ENCODE measurements around the gene MICB.
"Not testable (repeated sequence)": the region's sequence is repeated elsewhere in the genome, so short reads cannot be mapped to it uniquely, and the experiment has no call there.

MICB gene

DNA sequence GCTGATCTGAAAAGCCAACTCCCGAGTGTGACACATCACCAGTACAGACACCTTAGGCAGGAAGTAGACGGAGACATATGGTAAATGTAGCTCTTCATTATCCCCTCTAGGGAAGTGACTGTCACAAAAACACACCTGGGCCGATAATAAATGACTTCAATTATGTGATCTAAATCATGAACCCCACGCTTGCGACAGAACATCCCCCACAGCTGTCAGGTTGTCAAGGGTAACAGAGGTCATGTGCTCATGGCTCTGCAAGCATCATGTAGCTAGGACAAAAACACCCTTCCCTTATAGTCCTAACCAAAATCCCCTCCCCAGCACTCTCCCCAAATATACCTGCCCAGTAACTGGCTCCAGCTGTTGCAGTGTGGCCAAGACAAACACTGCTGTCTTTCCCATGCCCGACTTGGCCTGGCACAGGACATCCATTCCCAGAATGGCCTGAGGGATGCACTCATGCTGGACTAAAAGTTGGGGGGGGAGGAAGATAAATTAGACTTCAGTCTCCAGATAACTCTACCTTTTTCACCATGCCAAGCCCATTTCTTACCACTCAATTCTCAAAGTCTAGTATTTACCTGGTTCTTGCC is 41.0 kb downstream of the MICB start:
- no peak for DNase-seq (ENCODE audit: low read depth in 2 of 2)

DNA sequence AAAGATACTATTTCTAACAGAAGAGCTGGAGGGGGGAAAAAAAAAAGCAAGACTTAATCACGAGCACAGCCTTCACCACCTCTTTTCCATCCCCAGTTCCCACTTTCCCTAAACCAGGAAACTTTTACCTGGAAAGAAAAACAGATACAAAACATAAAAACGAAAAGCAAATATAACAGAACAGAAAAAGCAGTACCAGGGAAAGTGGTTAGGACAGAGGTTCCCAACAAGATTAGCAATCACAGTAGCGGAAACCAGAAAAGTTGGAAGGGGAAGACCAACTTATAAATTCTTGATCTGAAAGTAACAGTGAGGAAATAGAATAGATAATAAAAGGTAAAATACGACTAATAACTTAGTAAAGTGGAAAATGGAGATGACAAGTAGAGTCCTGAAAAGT is 42.7 kb downstream of the MICB start:
- DNase-seq (ENCODE audit: low read depth in 2 of 2), result no peak

DNA sequence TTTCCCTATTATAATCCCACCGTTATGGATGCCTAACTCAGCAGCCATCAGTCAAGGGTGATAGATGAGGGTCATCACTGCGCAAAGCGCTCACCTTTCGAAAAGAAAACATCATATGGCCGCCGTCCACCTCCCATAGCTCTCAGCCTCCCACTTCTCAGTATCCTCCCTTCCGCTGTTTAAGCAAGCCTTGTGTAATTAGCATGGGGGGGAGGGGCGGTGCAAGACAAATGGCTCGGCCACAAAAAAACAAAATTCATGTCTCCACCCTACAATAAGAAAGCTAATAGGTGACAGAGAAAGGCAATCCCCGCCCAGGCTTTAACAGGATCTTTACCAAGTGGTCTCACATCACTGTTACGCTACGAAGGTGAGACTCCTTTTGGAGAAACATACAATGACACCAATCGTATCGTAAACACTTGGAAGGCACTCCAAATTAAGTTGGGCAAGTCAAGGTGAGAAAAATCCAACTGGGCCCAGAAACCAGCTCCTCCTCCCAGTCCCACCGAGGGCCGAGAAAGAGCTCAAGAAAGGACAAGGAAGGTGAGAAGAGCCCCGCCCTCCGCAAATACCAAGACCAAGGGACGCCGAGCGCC is 43.2 kb downstream of the MICB start:
- peak in 1 of 2 donors; percentile 32 for DNase-seq (ENCODE audit: low read depth in 2 of 2)

DNA sequence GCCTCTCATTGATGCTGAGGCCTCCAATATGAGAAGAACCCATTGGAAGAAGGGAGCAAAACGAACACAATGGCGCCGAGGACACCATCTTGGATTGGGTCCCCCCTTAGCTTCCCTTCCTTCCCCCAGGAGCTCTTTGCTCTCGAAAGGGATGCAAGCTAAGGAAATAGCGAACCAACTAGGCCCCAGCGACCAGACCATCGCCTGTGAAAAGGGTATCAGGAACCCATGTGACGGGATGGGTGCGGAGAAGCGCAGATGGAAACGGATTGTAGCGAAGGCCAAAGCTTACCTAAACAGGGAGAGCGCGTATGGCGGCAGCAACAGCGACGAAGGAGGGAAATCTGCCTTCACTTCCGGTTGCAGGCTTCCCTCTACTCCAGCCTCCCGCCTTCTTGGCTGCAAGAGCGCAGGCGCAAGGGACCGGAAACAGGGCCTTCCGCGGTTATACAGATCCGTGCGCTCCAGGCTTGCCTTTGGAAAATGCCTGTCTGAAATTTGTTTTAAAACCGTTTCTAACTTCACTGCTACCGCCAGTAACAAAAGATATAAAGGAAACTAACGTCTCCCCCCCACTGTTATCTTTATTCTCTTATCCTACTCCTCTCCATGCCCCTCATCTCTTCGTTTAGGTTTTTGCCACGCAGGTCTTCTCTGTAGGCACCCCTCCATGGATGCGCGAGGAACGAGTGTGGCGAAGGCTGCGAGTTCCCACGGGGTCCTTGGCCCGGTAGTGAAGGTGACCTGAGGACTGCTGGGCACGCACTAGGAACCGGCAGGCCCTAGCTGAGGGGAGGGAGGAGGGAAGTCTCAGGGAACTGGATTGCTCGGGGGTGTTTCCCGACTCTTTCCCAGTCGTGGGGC is 43.9 kb downstream of the MICB start, which contains the start of gene DDX39B:
Gene DDX39B, minus strand, starts transcription at position 346 of the 864 bp plus-strand sequence. CDS start 1,471 bp downstream, outside the sequence.
- DNase-seq (ENCODE audit: low read depth in 2 of 2), result peak; percentile 92 to 93

DNA sequence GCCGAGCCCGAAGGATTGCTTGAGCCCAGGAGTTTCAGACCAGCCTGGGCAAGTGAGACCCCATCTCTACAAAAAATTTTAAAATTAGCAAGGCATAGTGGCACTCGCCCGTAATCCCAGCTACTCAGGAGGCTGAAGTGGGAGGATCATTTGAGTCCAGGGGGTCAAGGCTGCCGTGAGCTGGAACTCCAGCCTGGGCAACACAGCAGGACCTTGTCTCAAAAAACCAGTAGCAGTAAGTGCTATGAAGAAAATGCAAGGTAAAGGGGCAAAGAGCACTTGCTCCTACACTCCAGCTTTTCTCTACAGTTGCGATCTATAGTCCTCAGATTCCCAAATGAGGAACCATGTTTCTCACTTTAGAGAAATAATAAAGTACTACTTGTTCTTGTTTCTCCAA is 45.7 kb downstream of the MICB start:
- DNase-seq (ENCODE audit: low read depth in 2 of 2), result no peak

DNA sequence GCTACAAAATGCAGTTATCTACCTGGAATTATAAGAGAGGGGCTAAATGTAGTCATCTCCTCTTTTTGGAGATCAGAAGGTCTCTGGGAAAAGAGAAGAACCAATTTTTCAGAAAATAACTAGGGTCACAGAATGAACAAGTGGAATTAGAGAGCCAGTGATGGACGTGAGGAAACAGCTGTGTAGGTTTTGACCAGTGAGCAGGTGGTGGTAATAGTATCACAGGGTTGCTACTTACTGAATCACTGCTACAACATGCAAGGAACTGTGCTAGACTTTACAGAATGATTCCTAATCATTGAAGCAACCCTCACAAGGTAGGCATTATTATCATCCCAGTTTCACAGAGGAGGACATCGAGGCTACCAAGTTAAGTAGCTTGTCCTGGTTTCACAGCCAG is 46.7 kb downstream of the MICB start:
- no peak for DNase-seq (ENCODE audit: low read depth in 2 of 2)

DNA sequence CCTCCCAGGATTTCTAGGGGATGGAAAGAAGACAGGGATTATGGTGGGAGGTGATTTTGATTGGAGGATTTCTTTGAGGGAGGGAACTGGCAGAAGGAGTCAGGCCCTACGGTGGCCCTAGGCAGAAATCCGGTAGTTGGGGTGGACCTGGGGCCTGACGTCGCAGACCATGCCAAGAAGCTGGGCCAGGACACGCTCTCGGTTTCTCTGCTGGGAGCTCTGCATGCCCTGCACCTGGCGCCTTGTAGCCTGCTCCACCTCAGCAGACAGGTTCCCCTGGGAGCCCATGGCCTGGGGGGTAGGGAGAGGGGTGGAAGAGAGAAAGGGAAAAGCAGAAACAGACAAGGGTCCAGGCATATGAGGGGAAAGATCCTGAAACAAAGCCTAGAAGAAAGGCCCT is 47.3 kb downstream of the MICB start:
- DNase-seq (ENCODE audit: low read depth in 2 of 2), result no peak

DNA sequence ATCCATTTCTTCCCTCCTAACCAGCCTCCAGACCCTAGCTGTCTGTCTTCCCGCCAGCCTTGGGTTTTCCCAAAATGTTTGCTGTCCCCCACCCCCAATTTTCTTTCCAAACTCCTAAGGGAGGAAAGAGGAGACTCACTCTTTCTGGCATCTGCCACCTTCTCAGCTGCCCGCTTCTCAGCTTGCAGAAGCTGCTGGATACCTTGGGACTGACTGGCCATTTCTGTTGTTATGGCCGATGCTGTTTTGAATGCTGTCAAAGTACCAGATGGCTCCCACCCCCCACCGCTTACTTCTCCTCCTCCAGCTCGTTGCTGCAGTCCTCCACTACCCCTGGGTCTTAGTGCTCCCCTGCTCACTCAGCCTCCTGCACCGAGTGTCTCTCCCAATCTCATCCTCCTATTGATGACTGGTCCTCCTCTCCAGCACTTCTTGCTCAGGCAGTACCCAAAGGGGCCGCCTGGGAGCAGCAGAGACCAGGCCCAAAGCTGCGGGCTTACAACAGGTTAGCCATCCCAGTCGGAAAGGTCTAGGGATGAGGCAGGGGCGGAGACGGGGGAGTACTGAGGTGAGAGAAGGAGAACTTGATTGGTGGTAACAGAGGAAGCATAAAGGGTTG is 48.5 kb downstream of the MICB start, which contains the start of gene ATP6V1G2:
Gene ATP6V1G2, minus strand, starts transcription at position 270 of the 619 bp plus-strand sequence. Its CDS starts 49 bp downstream, at position 221.
- DNase-seq (ENCODE audit: low read depth in 2 of 2), result peak; percentile 84 to 88

DNA sequence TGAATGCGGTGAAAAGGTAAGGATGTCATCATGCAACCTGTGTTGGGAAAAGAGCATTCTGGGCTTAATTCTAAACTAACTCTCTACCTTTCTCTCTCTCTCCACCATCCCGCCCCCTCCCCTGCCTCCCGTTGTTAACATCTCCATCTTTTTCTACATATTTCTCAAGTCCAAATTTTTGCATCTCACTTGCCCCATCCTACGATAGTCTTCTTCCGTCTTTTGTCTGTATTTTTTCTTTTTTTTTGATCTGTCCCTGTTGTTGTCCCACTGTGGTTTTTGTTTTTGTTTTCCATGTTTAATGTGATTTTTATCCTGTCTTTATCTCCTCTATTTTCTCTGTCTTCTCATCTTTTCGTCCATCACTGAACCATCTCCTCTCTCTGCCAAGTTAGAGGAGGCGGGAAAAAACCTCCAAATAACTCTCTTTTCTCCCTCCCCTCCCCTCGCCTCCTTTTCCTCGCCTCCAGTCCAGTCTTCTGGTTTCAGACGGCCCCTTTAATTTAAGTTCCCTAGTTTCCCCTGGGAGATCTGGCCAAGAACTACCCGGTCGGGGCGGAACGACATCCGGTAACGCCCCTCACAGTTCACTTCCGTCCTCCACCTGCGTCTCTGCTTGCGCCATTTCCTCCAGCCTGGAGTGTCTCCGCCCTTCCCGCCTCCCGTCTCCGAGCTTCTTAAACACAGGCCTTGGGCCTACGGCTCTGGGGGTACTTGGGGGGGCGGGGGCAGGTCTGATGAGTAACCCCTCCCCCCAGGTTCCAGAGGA is 49.2 kb downstream of the MICB start, which contains the start of gene NFKBIL1:
Gene NFKBIL1, plus strand, starts transcription at position 651 of the 769 bp plus-strand sequence. Its CDS starts 87 bp downstream, at position 738.
- DNase-seq (ENCODE audit: low read depth in 2 of 2), result peak; percentile 90 to 91

DNA sequence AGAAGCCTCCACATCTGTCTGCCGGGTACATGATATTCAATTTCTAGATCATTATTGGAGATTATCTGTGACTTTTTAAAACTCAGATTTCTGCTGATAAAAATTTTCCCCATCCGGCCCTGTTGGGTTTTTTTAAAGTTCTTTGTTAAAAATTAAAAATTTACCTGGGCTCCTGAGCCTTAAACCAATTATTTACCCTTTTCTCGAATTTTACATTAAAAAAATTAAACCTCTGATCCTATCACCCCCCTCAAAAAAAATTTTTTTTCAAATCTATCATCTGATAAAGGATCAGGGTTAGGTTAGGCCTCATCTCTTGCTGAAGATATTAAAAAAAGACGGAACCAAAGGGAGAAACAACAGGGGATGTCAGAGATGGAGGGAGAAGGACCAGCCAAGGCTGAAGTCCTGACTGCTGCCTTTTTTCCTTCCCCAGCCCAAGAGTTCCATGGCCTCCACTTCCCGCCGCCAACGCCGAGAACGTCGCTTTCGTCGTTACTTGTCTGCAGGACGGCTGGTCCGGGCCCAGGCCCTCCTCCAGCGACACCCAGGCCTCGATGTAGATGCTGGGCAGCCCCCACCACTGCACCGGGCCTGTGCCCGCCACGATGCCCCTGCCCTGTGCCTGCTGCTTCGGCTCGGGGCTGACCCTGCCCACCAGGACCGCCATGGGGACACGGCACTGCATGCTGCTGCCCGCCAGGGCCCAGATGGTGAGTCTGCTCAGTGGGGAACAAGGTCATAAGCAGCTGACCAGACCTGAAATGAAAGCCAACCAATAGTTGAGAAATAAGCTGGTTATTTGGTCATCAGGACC is 50.0 kb downstream of the MICB start:
- no peak for DNase-seq (ENCODE audit: low read depth in 2 of 2)

DNA sequence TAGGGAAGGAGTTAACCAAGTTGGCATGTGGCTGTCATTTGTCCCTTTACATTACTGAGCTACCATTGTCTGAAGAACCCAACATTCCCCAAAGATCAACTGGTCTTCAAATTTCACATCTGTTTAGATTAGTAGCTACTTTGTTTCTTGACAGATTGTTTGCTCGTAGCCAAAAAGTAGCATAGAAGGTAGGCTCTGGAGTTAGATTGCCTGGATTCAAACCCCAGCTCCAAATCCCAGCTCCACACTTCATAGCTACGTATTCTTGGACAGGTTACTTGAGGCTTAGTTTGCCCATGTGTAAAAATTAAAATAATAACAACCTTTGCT is 50.6 kb downstream of the MICB start:
- DNase-seq (ENCODE audit: low read depth in 2 of 2), result no peak

DNA sequence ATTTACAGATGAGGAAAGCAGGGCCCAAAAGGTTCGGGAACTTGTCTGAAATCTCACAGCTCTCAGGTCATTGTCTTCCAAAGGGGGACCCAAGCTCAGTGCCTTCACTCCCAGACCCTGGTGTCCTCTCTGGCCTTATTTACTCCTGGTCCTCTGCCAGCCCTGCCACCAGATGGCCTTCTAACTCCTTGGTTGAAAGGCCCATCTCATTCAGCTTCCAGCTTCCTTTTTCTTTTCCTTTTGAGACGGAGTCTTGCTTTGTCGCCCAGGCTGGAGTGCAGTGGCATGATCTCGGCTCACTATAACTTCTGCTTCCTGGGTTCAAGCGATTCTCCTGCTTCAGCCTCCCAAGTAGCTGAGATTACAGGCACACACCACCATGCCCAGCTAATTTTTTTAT is 53.4 kb downstream of the MICB start:
- not testable (repeated sequence) for DNase-seq (ENCODE audit: low read depth in 2 of 2)

DNA sequence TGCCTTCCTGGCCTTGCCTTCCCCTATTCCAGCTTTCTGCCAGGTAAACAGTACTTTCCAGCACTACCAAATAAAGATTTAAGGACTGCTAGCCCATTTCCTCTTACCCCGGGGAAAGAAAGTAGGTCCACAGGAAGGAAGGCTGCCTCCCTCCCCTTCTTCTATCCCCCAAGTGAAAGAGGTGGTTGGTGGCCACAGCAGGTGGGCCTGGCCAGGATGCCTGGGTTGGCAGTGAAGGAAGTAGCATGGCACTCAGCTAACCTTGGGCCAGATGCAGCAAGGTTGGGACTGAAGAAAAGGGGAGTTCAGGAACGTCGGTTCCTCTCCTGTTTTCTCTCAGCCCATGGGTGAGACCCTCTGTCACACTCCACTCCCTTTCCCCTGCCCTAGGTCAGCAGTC is 58.4 kb downstream of the MICB start:
- DNase-seq (ENCODE audit: low read depth in 2 of 2), result no peak

DNA sequence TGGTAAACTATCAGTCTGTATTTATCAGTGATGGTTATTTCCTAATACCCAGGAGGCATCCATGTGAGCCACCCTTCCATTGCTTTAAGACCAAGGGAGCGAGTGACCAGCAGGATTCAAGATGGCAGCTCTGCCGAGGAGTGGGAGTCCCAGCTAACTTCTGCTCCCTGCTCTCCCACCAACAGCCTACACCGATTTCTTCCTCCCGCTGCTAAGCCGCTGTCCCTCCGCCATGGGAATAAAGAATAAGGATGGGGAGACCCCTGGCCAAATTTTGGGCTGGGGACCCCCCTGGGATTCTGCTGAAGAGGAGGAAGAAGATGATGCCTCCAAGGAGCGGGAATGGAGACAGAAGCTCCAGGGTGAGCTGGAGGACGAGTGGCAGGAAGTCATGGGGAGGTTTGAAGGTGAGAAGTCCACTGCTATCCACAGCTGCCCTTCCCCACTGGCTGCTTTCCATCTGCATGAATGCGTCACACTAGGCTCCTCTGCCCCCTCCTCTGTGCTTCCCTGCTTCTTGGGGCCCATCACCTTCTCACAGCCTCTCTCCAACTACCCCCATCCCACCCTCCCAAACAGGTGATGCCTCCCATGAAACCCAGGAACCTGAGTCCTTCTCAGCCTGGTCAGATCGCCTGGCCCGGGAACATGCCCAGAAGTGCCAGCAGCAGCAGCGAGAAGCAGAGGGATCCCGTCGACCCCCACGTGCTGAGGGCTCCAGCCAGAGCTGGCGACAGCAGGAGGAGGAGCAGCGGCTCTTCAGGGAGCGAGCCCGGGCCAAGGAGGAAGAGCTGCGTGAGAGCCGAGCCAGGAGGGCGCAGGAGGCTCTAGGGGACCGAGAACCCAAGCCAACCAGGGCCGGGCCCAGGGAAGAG is 59.7 kb downstream of the MICB start:
- DNase-seq (ENCODE audit: low read depth in 2 of 2), result no peak

DNA sequence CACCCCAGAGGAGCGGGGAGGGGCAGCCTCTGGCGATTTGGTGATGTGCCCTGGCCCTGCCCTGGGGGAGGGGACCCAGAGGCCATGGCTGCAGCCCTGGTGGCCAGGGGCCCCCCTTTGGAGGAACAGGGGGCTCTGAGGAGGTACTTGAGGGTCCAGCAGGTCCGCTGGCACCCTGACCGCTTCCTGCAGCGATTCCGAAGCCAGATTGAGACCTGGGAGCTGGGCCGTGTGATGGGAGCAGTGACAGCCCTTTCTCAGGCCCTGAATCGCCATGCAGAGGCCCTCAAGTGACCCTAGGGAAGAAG is 60.3 kb downstream of the MICB start:
- DNase-seq (ENCODE audit: low read depth in 2 of 2), result no peak

DNA sequence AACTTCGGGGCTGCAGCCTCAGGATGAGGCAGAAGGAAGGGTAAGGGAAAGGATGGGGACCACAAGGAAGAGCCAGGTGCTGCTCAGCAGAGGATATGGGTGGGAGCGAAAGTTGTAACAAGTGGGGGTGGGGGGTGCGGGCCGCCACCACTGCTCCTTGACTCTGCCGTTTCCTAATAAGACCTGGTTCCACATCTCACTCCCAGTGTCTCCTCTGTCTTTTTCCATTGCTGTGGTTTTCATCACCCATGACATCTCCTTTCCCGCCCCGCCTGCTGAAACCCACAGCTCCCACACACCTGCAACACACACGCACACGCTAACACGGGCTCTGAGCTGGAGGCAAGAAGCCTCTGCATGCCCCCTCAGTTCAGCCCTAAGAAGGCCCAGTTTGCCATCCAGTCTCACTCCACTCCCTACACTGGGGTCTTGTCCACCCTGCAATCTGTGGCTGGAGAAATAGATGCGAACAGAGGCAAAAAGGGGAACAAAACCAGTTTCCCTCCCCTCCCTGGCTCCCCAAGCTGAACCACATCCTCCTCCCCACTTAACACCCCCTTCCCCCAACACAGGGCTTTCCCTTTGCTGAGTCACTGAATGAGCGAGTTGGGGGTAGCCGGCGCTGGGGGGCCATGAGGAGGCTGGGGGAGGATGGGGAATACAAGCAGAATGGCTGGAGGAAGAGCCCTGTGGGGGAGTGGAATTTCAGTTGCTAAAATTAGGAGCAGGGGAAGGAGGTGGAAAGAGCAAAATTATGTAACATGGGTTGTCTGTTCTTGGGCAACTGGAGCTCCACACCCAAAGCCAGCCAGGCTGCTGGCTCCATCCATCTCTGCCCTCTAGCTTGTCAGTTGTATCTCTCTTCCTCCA is 60.9 kb downstream of the MICB start:
- DNase-seq (ENCODE audit: low read depth in 2 of 2), result peak in 1 of 2 donors; percentile 66

DNA sequence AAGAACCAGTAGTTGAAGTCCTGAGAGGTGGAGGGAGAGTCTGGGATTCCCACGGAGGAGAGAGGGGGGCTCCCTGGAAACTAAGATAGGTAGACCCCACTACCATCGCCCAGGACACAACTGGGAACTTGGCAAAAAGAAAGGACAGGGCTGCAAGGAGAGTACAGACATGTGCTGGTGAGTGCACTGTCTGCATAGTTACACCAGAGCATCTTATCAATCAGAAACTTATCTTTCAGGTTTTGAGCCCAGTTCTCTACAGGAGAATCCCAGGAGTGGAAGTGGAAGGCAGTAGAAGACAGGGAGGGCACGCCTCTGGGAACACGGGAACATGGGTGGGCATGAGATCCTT is 61.6 kb downstream of the MICB start:
- DNase-seq (ENCODE audit: low read depth in 2 of 2), result no peak

DNA sequence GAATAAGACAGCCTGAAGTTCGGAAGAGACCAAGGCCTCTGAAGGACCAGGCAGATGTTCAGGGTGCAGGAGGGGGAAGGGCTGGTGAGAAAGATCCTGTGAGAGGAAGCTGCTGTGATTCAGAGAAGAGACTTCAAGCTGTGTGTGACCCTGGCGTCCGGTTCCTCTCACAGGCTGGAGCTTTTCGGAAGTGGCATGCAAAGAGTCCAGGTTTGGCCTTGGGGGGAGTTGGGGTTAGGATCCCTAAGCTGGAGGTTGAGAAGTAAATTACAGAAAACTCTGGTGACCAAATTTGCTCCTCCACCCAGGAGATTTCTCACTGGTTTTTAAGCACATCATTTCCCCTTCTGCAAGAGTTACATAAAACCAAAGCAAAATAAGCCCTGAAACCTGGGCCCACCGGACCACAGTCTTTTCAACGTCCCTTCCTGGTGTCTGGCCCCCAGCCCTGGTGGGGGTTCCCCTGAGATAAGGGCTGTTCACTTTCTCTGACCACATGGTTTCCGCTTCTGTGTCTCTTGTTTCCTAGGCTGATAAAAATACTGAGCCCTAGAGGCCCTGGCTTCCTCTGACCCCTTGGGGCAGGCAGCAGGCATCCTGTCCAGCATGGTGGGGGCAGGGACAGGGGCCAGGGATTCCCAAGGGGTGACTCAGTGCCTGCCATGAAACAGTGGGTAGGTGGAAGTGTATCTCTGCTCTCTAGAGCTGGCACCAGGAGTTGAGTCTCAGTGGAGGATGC is 62.2 kb downstream of the MICB start:
- no peak for DNase-seq (ENCODE audit: low read depth in 2 of 2)
